Activated CD8-positive, alpha-beta memory T cell treated with anti-CD3 and anti-CD28 coated beads for 1 hour (primary cell): Measurements from ENCODE around the gene NDNF.

Experiments
- DNase-seq, 2 donors: peaks; one replicate each; pipeline ENCODE4 v3.0.0-alpha.2; 2020; ENCODE audit warnings: low read depth in 1 of 2; ENCODE audit errors: extremely low read depth in 1 of 2

NDNF gene, protein sequence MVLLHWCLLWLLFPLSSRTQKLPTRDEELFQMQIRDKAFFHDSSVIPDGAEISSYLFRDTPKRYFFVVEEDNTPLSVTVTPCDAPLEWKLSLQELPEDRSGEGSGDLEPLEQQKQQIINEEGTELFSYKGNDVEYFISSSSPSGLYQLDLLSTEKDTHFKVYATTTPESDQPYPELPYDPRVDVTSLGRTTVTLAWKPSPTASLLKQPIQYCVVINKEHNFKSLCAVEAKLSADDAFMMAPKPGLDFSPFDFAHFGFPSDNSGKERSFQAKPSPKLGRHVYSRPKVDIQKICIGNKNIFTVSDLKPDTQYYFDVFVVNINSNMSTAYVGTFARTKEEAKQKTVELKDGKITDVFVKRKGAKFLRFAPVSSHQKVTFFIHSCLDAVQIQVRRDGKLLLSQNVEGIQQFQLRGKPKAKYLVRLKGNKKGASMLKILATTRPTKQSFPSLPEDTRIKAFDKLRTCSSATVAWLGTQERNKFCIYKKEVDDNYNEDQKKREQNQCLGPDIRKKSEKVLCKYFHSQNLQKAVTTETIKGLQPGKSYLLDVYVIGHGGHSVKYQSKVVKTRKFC

DNA sequence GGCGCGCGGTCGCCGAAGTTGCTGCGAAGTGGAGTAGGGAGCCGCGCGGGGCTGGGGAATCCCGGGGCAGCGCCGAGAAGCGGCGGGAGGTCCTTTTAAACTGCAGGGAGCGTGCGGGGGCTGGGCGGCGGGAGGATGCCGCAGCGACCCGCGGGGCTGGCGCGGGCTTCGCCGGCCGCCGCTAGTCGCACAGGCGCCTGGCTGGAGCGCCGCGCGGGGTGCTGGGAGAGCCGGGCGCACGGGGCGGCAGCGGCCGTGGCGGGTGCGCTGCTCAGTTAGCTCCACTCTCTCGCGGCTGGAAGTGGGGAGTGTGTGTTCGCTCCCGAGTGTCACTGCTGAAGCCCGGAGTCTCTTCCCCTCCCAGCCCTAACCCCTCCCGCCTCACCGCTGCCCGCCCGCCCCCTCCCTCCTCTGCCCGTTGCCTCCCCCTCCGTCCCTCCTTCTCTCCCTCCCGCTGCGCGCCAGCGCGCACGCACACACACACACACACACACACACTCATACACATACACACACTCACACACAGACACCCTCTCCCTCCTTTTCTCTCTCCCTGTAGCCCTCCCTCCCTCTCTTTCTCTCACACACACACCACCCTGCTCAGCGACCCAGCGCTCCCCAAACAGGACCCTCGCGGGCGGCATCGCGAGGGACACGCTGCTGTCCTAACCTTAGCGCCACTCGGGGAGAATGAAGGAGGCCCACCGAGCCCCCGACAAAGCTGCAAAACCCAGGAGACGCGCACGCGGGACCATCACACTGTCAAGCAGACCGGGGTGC is at the start of gene NDNF:
Gene NDNF, minus strand, starts transcription at position 312 of the 780 bp plus-strand sequence. CDS start 26,698 bp downstream, outside the sequence.
- DNase-seq, result peak in 1 of 2 donors; percentile 21

DNA sequence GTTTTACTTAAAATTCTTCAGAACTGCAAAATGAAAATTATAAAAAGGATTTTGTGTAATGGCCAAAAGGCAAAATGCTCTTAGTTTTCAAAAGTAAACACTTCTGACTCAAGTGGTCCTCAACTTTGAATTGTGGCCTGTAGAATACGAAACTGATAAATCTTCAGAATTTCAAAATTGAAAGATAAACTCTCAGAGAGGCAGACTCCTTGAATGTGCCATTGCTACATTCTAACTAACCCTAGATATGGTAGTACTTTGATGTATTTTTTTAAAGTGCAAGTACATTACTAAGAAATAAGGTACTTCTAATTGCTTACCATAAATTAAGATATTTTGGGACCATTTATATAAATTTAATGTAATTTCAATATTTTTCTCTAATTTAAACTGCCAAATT is 47.4 kb upstream of the NDNF start:
- no peak for DNase-seq

DNA sequence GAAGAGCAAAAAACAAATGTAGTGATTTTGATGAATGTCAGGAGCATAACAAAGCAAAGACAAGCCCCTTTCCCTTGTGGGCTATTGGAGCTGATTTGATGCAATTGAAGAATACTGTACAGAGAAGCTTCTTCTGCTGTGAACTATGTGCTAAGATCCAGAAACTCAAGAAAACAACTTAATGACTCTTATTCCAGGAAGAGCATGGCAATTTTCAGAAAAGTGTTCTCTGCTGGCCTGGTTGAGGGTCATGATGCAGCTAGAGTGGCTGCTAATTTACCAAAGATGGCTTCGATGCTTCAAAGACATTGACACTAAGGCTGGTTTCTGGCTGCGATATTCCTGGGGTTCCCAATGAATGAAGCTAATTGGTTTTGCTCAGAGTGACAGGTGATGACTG is 46.0 kb upstream of the NDNF start:
- DNase-seq, result no peak

DNA sequence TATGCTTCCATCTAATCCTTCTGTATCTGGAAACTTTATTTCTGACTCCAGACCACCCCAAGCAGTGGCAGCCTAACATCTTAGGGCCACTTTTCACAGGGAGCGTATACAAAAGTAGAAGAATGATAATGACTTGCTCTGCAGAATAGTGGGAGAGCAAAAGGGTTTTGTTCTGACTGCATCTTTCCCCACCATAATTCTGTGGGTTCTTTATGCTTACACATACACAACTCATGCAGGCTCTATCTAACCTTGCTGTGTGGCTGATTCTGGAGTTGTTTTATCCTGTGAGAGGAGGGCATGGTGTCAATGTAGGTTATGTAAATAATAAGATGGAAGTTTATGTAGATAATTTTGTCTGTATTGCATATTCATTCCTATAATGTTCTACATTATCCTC is 42.4 kb upstream of the NDNF start:
- DNase-seq, result no peak

DNA sequence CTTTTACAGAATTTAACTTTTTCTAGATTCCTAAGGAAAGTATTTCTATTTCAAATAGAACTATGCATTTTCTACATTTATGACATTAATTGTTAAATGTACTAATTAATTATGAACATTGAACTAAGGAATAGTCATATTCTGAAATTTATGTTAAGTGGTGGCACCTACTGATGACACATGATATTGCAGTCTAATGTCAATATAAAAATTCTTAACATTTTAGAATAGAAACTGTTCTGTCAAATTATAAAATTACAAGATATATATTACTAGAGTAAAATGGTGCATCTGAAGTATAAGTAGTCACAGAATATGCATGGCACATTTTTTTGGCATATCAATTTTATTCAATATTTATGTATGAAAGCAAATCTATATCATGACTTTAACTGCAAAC is 40.2 kb upstream of the NDNF start:
- no peak for DNase-seq

DNA sequence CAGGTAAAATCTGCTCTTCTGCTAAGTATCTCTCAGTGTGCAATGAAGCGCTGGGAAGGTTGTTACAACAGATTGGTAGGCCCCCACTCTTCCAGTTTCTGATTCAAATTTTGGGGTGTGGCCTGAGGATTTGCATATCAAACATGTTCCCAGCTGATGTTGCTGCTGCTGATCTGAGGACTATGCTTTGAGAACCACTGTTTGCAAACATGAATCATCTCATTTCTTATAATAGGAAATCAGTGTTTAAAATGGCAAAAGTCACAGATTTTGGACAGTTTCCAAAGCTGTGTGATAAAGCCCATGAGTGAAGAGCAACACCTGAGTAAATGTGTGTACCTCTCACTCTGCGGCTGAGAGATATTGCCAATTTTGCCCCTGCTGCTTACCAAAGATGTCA is 36.2 kb upstream of the NDNF start:
- DNase-seq, result no peak

DNA sequence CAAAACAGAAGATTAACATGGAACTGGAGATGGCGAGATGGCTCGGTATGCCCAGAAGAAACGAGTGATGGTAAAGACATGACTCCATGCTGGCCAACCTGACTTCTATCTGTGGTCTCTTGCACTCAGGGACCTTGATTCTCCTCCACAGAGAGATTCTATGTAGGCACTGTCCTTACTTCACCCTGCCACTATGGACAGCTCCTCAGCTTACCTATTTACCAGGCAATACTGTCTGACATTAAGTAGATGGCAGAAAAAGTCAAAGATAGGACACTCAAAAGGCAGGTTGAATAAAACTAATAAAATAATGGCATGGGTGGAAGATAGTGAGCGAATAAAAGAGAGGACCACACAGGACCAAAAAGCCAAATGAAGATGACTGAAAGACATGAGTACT is 35.2 kb upstream of the NDNF start:
- DNase-seq, result no peak

DNA sequence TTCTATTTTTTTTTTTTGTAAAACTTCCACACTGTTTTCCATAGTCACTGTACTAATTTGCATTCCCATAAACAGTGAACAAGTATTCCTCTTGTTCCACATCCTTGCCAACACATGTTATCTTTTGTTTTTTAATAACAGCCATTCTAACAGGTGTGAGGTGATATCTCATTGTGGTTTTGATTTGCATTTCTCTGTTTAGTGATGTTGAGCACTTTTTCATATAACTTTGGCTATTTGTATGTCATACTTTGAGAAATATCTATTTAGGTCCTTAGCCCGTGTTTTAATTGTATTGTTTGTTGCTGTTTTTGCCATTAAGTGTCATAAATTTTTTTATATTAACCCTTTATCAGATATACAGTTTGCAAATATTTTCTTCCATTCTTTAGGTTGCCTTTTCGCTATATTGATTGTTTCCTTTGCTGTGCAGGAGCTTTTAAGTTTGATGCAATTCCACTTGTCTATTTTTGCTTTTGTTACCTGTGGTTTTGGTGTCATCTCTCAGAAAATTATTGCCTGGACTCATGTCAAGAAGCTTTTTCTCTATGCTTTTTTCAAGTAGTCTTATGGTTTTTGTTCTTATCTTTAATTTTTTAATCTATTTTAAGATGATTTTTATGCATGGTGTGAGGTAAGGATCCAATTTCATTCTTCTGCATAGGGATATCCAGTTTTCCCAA is 27.9 kb upstream of the NDNF start:
- no peak for DNase-seq

DNA sequence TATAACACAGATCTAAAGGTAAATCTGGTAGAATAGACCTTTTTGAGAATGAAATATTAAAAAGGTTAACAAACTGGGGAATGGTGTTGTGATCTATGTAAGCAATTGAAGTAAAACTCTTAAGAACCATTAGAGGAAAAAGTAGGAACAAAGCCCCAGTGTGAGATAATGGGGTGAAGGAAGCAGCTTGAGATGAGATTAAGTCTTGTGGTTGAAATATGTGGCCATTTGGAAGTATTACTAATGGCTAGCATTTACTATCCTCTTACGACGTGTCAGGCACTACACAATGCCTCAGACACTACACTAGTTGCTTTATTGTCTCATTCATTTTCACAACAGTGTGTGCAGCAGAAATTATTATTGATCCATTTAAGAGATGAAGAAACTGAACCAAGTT is 25.9 kb upstream of the NDNF start:
- no peak for DNase-seq

DNA sequence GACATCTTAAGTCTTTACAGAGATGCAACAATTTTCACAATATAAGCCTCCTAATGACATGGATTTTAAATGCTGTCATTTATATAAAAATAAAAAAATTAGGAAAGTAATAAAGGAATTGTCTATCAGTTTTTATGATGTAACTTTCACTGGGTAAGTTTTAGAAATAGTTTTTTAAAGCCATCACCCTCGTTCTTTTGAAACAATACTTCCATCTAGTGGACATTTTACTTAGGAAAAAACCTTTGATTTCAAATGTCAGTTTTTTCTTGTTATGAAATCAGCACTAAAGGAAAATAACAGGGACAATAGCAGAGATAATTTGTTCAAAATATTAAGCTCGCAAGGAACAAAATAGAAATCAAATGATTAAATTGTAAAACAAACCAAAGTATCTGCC is 24.3 kb upstream of the NDNF start:
- DNase-seq, result no peak

DNA sequence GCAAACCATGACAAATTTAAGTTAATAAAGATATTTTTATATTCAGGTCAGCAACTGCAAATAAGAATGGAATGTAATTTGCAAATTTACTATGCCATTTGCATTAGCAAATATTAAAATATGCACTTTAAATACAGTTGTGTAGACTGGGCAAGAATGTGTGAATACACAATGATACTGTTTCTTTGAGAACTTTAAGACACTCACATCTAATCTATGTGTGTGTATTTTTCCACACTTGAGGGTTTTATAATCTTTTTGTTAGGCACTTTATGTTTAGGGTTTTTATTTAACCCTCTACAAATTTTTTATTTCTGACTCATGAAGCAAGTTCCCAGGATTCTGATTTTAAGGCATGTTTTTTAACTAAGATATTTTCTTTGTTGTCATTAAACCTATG is 23.9 kb upstream of the NDNF start:
- DNase-seq, result no peak

DNA sequence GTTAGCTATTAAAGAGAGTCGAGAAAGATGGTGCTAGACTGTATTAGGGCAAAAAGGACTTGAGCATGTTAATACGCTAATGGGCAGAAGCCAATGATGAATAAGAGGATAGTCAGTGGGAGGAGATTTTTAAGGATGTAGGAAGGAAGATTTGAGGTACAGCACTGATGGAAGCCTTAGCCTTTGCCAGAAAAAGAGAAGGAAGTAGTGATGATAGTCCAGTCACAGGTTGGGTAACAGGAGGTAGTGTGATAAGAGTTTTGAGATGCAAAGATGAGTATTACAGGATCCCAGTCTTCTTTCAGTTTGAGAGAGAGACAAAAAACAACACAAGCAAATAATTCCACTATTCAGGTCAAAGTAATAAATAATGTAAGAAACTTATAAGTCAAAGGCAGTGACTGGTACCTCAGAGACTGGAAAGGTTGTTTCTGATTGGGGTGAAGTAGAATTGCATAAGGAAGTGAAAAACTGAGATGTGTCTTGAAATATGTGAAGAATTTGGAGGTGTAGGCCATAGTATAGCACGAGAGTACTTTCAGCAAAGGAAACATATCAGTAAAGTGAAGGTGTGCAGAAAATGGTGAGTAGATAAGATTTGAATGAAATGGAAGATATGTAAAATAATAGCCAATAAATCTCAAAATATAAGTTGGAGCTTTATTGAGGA is 22.1 kb upstream of the NDNF start:
- no peak for DNase-seq

DNA sequence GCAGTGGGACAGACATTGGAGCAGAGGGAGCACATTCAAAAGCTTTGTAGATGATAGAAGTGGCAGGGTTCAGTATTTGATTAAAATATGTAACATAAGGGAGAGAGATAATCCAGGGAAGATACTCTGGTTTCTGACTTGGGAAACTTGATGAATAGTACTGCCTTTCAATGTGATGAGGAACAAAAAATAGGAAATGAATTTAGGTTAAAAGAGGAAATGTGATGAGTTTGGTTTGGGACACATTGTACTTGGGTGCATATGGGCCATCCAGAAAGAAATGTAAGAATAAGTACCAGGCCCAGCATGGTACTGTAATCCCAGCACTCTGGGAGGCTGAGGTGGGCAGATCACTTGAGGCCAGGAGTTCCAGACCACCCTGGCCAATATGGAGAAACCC is 20.9 kb upstream of the NDNF start:
- no peak for DNase-seq

DNA sequence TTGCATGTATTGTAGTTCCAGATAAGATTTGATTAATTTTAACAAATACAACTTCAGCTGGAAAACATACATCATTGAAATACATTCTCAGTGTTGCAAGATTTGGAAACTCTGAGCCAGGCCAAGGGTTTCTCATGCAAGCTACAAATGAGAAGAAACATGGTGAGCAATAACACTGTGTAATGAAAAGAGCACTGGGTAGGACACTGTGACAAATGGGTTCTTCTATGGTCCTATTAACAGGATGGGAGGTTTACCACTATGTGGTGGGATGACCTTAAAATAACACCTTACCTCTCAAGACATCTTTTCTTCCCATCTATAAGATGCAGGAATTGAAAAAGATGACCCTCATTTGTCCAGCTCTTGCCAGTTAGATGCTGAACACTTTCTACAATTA is 19.6 kb upstream of the NDNF start:
- no peak for DNase-seq

DNA sequence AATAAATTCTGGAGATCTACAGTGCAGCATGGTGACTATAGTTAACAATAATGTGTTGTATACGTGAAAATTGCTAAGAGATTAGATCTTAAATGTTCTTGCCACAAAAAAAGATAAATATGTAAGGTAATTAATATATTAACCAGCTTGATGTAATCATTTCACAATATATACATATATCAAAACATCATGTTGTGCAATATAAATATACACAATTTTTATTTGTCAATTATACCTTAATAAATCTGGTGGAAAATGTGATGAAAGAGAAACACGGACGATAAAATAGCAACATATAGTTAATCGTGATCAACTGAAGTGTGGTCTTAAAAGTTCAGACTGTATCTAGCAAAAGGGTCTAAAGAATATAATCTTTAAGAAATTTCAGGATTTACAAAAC is 16.5 kb upstream of the NDNF start:
- DNase-seq, result no peak

DNA sequence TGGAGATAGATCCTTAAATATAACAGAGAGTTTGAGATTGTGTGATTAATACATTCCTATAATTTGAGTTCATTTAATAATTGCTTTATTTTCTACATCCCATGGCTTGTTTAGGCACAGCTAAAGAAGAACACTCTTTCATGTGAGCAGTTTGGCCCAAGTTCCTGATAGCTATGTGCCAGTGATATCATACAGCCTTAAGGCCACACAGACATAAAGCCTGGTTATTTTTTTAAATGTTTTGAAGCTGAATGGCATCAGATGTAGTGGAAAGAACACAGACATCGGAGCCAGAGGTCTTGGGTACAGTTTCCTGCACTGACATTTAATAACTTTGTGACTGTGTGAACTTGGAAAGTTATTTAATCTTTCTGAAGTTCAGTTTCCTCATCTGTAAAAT is 7.0 kb upstream of the NDNF start:
- DNase-seq, result no peak

DNA sequence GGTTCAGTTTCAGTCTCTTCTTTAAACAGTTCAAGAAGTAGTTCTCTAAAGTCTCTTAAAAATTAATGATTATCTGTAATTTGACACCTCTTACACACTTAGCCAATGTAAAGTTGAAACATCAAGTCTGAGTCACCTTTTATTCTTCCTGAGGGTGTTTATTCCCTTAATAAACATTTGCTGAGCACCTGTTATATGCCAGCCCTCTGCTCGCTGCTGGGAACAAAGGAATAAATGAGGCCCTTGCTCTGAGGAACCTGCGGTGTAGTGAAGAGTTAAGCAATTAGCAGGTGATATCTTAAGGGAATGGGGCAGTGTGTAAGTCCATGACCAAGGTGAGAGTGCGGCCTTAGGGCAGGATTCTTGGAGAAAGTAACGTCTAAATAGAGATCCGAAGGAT is 5.2 kb upstream of the NDNF start:
- DNase-seq, result no peak

DNA sequence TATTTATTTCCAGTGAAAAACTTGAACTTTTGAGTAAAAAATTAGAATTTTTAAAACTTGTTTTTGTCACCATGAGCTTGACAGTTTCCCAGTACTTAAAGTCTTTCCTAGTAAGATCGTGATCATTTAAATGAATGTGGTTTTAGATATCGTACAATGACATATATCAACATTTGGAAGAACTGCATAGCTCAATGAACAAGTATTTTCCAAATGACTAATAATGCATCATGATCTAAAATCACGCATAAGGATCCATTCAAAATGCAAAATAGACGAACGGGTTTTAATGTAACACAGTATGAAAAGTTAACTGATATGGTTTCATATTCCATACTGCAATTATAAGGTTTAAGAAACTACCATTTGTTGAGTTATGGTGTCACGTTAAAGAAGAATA is 4.1 kb upstream of the NDNF start:
- no peak for DNase-seq

DNA sequence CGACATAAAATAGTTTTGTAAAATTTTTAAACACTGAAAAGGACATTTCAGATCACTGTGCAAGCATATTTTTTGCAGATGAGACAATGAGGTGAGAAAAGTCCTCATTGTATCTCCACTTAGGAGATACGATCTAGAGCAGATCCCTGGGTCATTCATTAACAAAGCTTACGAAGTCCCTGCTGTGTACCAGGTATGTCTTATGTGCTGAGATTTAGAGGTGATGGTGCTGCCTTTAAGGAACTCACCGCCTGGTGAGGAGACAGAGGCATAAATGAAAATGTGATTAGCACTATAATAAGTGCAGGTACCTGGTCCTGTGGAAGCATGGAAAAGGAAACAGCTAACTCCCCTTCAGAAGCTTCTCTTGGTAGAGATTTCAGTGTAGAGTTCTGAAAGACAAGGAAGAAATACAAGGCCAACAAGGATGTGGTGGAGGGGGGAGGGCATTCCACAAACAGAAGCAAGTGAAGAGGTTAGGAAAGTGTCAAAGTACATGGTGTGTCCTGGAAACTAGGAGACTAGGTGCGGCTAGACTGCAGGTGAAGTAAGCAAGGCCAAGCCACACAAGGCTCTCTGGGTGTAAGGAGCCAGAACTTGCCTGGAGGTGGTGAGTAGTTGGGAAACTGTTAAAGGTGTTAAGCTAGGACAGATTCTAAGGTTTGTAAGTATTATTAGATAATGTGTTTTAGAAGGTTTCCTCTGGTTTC is 1.5 kb upstream of the NDNF start:
- DNase-seq, result no peak

DNA sequence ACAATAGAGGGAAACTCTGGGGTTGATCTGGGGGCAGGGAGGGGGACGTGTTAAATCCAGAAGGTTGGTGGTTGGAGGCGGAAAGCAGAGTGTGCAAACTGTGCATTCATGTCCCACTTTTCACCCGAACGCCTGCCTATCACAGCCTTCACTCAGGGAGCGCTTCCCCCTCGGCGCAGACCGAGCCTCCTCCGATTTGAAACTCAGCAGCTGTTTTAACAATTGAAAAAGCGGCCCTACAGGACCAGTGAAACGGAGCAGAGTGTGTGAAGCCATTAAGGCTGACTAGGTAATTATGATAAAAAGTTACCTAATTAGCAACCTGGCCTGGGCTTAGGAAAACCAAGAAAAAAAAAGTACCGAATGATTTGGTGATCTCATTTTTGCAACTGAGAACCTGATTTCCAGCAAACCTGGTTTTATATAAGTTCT is 685 bp upstream of the NDNF start:
- DNase-seq, result no peak
